Left colon (tissue), 2 donors: ENCODE measurements around the gene ZFR. TPM values are rescaled to one million over a fixed set of nuclear protein-coding genes. Genes with fewer than 3 reads are reported as not detected.
"Not testable (repeated sequence)": the region's sequence is repeated elsewhere in the genome, so short reads cannot be mapped to it uniquely, and the experiment has no call there.

Experiments used
- ATAC-seq: fragments of 200-7000 bp; cut with Tn5 transposase; one replicate; pipeline ENCODE4 v1.9.1; 2020; ENCODE audit warnings: mild to moderate bottlenecking, moderate library complexity
- DNase-seq, 2 donors: peaks; one replicate each; pipeline ENCODE4 v3.0.0-alpha.2; 2020
- intact Hi-C, 2 donors: fragments of 100-400 bp; cut with DNase I in 1 of 2; cut with micrococcal nuclease in 1 of 2; formaldehyde crosslinking; loops; one replicate each; pipeline versions ENCODE4 v1.11.2 to v1.14.0; 2022; cut with DNase I, micrococcal nuclease
- microRNA-seq, 2 donors: library from miRNA; unstranded; fragments of <30 nt; microRNA quantifications; one replicate each; pipeline versions ENCODE4 v1.1.0 to v1.2.0, GENCODE V29; 2020
- total RNA-seq, 2 donors: library from RNA; stranded (reverse); fragmentation: NEBNext Ultra II Directional; extraction: Animal tissue kit (Norgen Biotek cat#: 25700); gene quantifications; one replicate each; pipeline ENCODE4 v1.2.1, GENCODE V29; 2021
- donor health status: DM: no; HTN: no; CAD: no.
- donor health status: DM: yes; HTN: yes; CAD: no.

ZFR gene
- total RNA-seq, 2 donors from 2014 or later, result 45.7 to 48.6 TPM

- not testable (repeated sequence) for DNase-seq
Measured at GRCh38 chr5:32314152-32314488, 130.4 kb downstream of the ZFR start.

GRCh38 chr5:32312595-32313332, 131.8 kb downstream of the ZFR start, which contains the start of gene MTMR12:
Gene MTMR12 (minus strand): TSS chr5:32312939. CDS start chr5:32312838, 101 bp downstream.
- ATAC-seq, result peak; percentile 94
- DNase-seq, result peak; percentile 100
- intact Hi-C loops, result no loop called here

More at GRCh38 chr5:32314152-32314488, 130.4 kb downstream of the ZFR start:
- ATAC-seq, intact Hi-C loops: not testable (repeated sequence)

GRCh38 chr5:32312197-32312594, 132.3 kb downstream of the ZFR start:
- intact Hi-C loops, result no loop called here
- DNase-seq, result peak; percentile 70 to 84
- peak; percentile 44 for ATAC-seq

GRCh38 chr5:32311404-32312196, 132.9 kb downstream of the ZFR start:
- intact Hi-C loops, result no loop called here
- ATAC-seq, result no peak

GRCh38 chr5:32309761-32310160, 134.8 kb downstream of the ZFR start:
- ATAC-seq, result no peak
- intact Hi-C loops, result no loop called here
- DNase-seq, result no peak

More at GRCh38 chr5:32311404-32312196, 132.9 kb downstream of the ZFR start:
- DNase-seq, result no peak

GRCh38 chr5:32308946-32309345, 135.6 kb downstream of the ZFR start:
- intact Hi-C loops, result no loop called here
- DNase-seq (no peak), ATAC-seq (no peak)

GRCh38 chr5:32307769-32308194, 136.8 kb downstream of the ZFR start:
- DNase-seq, result no peak
- ATAC-seq, result peak; percentile 69
- intact Hi-C loops, result no loop called here

GRCh38 chr5:32304622-32305021, 139.9 kb downstream of the ZFR start:
- DNase-seq, result no peak
- intact Hi-C loops, result no loop called here
- ATAC-seq, result no peak

Small RNAs within 50 kb of the gene (microRNA-seq; reads per million reads assigned to microRNA genes)
- 2.7 to 8.2 reads per million in 2 donors for gene MIR579

Other genes starting within 250 kb of the ZFR start
- 10 to 100 TPM; 19.4 to 25.5 TPM for gene MTMR12, start 131.8 kb downstream of the ZFR start, total RNA-seq
- 100 to 1,000 TPM; 169 to 188 TPM for gene SUB1, start 140.8 kb upstream of the ZFR start, total RNA-seq